ENCODE measurements around the gene PDZRN3. TPM values are rescaled to one million over a fixed set of nuclear protein-coding genes. Genes with fewer than 3 reads are reported as not detected.

Gene PDZRN3
- total and polyA plus RNA-seq, 2 of the 13 experiments (the other 11 are each of a cell fraction or from before 2014, with no cell fraction given): not detected

GRCh38 chr3:73547427-73548248 lies 77.1 kb downstream of the PDZRN3 start:
- ChIA-PET POLR2A (no interaction called here), CTCF (ENCODE audit: low intra/inter-chr PET ratio, low total read pairs) (no interaction called here)
- no peaks in the 10 kb centered on the region for H3K79me2 ChIP-seq (ENCODE audit: insufficient read depth, low read length)
- no peak for FAIRE-seq
- H3K4me2 ChIP-seq (ENCODE audit: low read depth, low read length): no peak overlapping the region
- H3K4me1 ChIP-seq (ENCODE audit: insufficient read depth, low read length): no peaks in the 10 kb centered on the region
- no peaks in the 10 kb centered on the region for H3K36me3 ChIP-seq (replicated peaks in 1 of 2; ENCODE audit: control insufficient read depth in 1 of 2, insufficient read depth in 2 of 2, low read length in 2 of 2)
- no peak for TF ChIP-seq ZNF570 (CRISPR knock-in tag; IDR thresholded peaks at IDR 0.05; ENCODE audit: borderline replicate concordance)
- TF ChIP-seq MIXL1 (CRISPR knock-in tag; IDR thresholded peaks at IDR 0.05): no peak
- TF ChIP-seq GATA4 (IDR thresholded peaks at IDR 0.05; ENCODE audit: borderline replicate concordance, low read depth): no peak
- TF ChIP-seq ARNT2 (CRISPR knock-in tag; IDR thresholded peaks at IDR 0.05; ENCODE audit: low read depth): no peak
- no peak for TF ChIP-seq PTBP1 (IDR thresholded peaks at IDR 0.05; ENCODE audit: low read depth, low read length, poor library complexity, severe bottlenecking)
- in situ Hi-C loops (cut with HindIII; ENCODE audit: extremely low pct_ligation_motif_present, low pct_unique_long_range_greater_than_20kb) (no loop called here), intact Hi-C loops (cut with micrococcal nuclease; ENCODE audit: unreplicated experiment) (no loop called here)
- no peaks in the 10 kb centered on the region for H3K9me3 ChIP-seq (ENCODE audit: low read length)
- no peaks in the 10 kb centered on the region for H4K20me1 ChIP-seq (ENCODE audit: insufficient read depth, low read length)
- no peak overlapping the region for H3K27ac ChIP-seq (ENCODE audit: extremely low read length, insufficient read depth, low read length)
- BruUV-seq (replicated peaks): no TSS peak
- DNase-seq (ENCODE audit: low spot score): no peak
- no peak overlapping the region for H2AFZ ChIP-seq (ENCODE audit: low read length)
- 40% methylated on average over 9 of the region's 11 CpGs for WGBS (ENCODE audit: low lambda C conversion rate)
- no peak overlapping the region for H3K4me3 ChIP-seq (replicated peaks in 1 of 3; ENCODE audit: insufficient read depth in 1 of 3, low read depth in 2 of 3, low read length in 3 of 3)
- ATAC-seq: no peak
- no peaks in the 10 kb centered on the region; a peak in 1 of 5 replicates for H3K27me3 ChIP-seq (ENCODE audit: control insufficient read depth in 1 of 2, insufficient read depth in 2 of 2, low read length in 2 of 2)
- no peak overlapping the region for H3K9ac ChIP-seq (ENCODE audit: insufficient read depth, low read depth, low read length)

GRCh38 chr3:73546961-73547360 lies 77.8 kb downstream of the PDZRN3 start:
- DNase-seq (ENCODE audit: low spot score) (no peak), ATAC-seq (no peak), FAIRE-seq (no peak)
- WGBS (ENCODE audit: low lambda C conversion rate): 49% methylated on average over 3 of the region's 3 CpGs
- H3K27me3 ChIP-seq (ENCODE audit: control insufficient read depth in 1 of 2, insufficient read depth in 2 of 2, low read length in 2 of 2): no peaks in the 10 kb centered on the region; a peak in 1 of 5 replicates
- H3K4me1 ChIP-seq (ENCODE audit: insufficient read depth, low read length): no peaks in the 10 kb centered on the region
- H3K79me2 ChIP-seq (ENCODE audit: insufficient read depth, low read length): no peaks in the 10 kb centered on the region
- no peaks in the 10 kb centered on the region for H4K20me1 ChIP-seq (ENCODE audit: insufficient read depth, low read length)
- no peak overlapping the region for H3K4me2 ChIP-seq (ENCODE audit: low read depth, low read length)
- TF ChIP-seq ATF4 (CRISPR knock-in tag; IDR thresholded peaks at IDR 0.05) (no peak), CEBPZ (IDR thresholded peaks at IDR 0.05; ENCODE audit: low read length) (no peak)
- CTCF ChIA-PET (ENCODE audit: low intra/inter-chr PET ratio, low total read pairs): no interaction called here
- no peaks in the 10 kb centered on the region for H3K9me3 ChIP-seq (ENCODE audit: low read length)
- in situ Hi-C loops (cut with HindIII; ENCODE audit: extremely low pct_ligation_motif_present, low pct_unique_long_range_greater_than_20kb) (no loop called here), intact Hi-C loops (cut with micrococcal nuclease; ENCODE audit: unreplicated experiment) (no loop called here)
- no peak overlapping the region for H3K9ac ChIP-seq (ENCODE audit: insufficient read depth, low read depth, low read length)
- no peak overlapping the region for H2AFZ ChIP-seq (ENCODE audit: low read length)
- no peak overlapping the region for H3K27ac ChIP-seq (ENCODE audit: extremely low read length, insufficient read depth, low read length)
- H3K36me3 ChIP-seq (replicated peaks in 1 of 2; ENCODE audit: control insufficient read depth in 1 of 2, insufficient read depth in 2 of 2, low read length in 2 of 2): no peaks in the 10 kb centered on the region
- no TSS peak for BruUV-seq (replicated peaks)
- POLR2A ChIA-PET: no interaction called here
- no peak overlapping the region for H3K4me3 ChIP-seq (replicated peaks in 1 of 3; ENCODE audit: insufficient read depth in 1 of 3, low read depth in 2 of 3, low read length in 3 of 3)

Measured in HepG2 (cell line).